ENCODE measurements around the gene RNF44.

DNA sequence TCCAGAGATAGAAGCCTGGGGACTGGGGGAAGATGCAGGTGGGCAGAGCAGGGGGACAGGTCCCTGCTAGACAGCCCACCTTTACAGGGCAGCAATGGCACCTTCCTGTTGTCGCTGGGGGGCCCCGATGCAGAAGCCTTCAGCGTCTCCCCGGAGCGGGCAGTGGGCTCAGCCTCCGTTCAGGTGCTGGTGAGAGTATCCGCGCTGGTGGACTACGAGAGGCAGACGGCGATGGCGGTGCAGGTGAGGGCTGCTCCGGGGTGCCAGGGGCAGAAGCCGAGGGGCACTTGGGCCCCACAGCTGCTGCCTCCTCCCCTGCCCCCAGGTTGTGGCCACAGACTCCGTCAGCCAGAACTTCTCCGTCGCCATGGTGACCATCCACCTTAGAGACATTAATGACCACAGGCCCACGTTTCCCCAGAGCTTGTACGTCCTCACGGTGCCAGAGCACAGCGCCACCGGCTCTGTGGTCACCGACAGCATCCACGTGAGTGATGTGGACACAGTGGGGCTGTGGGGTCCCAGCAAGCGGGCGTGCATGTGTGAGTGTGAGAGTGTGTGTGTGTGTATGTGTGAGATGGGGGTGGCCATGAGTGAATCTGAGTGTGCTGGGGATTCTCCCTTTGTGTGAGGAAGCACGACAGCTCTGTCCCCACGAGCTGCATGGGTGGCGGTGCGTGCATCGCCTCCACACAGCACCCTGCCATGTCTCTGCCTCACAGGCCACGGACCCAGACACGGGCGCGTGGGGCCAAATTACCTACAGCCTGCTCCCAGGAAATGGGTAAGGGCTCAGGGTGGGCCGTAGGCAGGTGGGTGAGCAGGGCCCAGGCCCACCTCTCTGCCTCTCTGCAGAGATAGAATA is 40.3 kb upstream of the RNF44 start:
- no peak for TF ChIP-seq TAF1 (IDR thresholded peaks at IDR 0.05; ENCODE audit: borderline replicate concordance, insufficient read depth, low read length)
- TF ChIP-seq, protein P1, sequence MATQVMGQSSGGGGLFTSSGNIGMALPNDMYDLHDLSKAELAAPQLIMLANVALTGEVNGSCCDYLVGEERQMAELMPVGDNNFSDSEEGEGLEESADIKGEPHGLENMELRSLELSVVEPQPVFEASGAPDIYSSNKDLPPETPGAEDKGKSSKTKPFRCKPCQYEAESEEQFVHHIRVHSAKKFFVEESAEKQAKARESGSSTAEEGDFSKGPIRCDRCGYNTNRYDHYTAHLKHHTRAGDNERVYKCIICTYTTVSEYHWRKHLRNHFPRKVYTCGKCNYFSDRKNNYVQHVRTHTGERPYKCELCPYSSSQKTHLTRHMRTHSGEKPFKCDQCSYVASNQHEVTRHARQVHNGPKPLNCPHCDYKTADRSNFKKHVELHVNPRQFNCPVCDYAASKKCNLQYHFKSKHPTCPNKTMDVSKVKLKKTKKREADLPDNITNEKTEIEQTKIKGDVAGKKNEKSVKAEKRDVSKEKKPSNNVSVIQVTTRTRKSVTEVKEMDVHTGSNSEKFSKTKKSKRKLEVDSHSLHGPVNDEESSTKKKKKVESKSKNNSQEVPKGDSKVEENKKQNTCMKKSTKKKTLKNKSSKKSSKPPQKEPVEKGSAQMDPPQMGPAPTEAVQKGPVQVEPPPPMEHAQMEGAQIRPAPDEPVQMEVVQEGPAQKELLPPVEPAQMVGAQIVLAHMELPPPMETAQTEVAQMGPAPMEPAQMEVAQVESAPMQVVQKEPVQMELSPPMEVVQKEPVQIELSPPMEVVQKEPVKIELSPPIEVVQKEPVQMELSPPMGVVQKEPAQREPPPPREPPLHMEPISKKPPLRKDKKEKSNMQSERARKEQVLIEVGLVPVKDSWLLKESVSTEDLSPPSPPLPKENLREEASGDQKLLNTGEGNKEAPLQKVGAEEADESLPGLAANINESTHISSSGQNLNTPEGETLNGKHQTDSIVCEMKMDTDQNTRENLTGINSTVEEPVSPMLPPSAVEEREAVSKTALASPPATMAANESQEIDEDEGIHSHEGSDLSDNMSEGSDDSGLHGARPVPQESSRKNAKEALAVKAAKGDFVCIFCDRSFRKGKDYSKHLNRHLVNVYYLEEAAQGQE (IDR thresholded peaks at IDR 0.05; ENCODE audit: insufficient read depth in 1 of 2, low read depth in 2 of 2, low read length in 2 of 2), result no peak
